OCI-M1 (cell line): Measurements from ENCODE around the gene AGER.
"Not testable (repeated sequence)": the region's sequence is repeated elsewhere in the genome, so short reads cannot be mapped to it uniquely, and the experiment has no call there.

ENCODE experiments used
- DNase-seq: peaks from one replicate; lab custom pipeline; 2025; lab: John Stamatoyannopoulos, UW

Gene AGER

GRCh38 chr6:32186151-32186840, 2.2 kb upstream of the AGER start:
- DNase-seq = not testable (repeated sequence)

GRCh38 chr6:32185681-32186131, 1.7 kb upstream of the AGER start:
- peak; percentile 95 for DNase-seq

DNA sequence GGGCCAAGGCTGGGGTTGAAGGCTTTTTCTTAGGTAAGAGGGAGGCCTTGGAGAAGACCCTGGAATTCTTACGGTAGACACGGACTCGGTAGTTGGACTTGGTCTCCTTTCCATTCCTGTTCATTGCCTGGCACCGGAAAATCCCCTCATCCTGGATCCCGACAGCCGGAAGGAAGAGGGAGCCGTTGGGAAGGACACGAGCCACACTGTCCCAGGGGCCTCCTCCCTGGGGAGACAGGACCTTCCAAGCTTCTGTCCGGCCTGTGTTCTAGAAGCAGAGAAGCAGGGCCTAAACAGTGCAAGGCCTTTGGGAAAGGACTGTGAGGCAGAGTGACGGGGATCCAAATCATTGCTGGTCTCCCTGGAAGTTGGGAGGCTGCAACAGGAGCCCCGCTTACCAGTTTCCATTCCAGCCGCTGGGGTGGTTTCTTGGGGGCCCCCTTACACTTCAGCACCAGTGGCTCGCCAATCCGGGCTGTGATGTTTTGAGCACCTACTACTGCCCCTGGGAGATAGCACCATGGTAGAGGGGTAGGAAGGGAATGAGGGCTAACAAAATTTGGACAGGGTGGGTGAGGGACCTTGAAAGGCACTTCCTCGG, 470 bp downstream of the AGER start:
- DNase-seq = no peak

- DNase-seq = no peak
Observed at GRCh38 chr6:32183030-32183429, 1.0 kb downstream of the AGER start.

DNA sequence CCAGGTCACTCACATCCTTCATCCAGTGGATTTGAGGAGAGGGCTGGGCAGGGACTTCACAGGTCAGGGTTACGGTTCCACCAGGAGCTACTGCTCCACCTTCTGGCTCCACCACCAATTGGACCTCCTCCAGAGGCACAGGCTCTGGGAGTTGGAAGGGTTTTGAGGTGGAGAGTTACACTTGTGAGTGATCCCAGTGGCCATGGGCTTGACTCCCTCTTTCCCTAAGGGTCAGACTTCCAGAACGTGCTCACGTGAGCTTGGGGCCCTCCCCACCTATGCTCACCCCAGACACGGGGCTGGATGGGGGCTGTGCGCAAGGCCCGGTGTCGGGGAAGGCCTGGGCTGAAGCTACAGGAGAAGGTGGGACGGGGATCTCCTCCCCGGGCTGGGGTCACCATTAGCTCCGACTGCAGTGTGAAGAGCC, 1.5 kb downstream of the AGER start:
- DNase-seq = no peak

- peak; percentile 50 for DNase-seq
Observed at GRCh38 chr6:32181915-32182529, 2.0 kb downstream of the AGER start.

- no peak for DNase-seq
Observed at GRCh38 chr6:32181148-32181702, 2.8 kb downstream of the AGER start.

GRCh38 chr6:32179766-32180405, 4.2 kb downstream of the AGER start:
- no peak for DNase-seq

- no peak for DNase-seq
Observed at GRCh38 chr6:32178547-32179440, 5.3 kb downstream of the AGER start.

DNA sequence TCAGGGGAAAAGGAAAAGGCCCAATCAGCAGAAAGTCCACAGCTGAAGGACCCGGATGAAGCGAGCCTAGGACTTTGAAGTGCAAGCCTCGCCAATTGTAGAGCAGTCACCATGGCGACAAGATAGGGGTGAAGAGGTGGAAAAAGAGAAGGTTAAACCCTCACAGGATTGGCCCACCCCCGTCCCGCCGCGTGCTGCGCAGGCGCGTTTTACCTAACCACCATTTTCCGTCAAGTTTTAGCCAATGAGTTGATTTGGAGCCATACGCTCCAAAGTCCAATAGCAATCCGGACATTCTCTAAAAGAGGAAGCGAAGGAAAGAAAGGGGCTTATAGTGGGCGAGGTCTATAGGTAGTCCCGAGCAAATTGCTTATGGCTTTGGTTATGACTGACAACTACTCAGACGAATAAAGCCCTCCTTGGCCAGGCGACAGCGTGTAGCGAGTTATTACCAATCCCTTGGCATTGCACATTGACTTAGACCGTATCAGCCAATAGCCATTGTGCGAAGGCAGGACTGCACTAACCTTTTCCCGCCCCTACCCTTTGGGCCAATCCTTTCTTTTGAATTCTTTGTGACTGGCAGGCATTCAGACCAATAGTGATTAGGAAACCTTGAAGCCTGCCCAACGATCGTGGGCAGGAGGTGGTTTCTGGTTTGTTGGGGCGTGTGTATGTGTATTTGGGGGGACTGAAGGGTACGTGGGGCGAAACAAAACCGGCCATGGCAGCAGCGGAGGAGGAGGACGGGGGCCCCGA, 6.1 kb downstream of the AGER start, which contains the start of gene RNF5:
Gene RNF5, plus strand, starts transcription at position 618 of the 759 bp plus-strand sequence. Its CDS starts 107 bp downstream, at position 725.
- peak; percentile 100 for DNase-seq

- peak; percentile 90 for DNase-seq
Observed at GRCh38 chr6:32177183-32177787, 6.8 kb downstream of the AGER start.

GRCh38 chr6:32176476-32177182, 7.4 kb downstream of the AGER start:
- DNase-seq = peak; percentile 66

GRCh38 chr6:32175711-32176475, 8.2 kb downstream of the AGER start, which contains the start of gene AGPAT1:
AGPAT1 (minus strand) TSS chr6:32176084; CDS start chr6:32171496, 4,588 bp downstream.
- peak; percentile 98 for DNase-seq

DNA sequence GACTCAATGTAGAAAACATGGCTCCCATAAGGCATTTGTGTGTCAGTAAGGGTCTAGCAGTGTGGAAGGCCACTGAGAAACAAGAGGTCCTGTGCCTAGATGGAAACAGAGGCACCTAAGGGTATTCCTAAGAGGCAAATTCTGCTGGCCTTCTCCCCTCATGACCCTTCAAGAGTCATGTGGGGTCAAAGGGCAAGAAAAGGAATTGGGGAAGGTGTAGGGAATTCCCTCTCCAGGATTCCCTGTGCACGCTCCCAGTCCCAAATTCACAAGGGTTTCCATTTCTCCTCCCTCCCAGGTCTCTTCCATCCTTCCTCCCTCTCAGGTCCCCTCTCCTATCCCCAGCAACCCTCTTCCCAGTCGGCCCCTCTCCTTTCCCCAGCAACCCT, 8.7 kb downstream of the AGER start:
- DNase-seq = no peak

DNA sequence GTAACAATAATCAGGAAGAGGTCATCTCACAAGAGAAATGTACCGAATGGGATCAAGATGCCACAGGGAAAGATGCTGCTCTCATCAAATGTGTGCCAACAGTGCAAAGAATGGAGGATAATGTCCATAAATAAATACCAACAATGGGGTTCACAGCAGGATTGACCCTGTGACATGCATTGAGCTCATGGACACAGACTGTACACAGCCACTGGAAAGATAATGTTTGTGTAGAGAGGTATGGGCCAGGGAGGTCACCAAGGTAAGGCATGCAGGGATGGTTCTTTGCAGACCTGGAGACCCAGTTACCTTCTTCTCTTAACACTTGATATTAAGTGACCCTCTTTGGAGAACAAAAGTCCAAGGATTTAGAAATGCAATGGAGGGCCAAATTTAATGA, 9.6 kb downstream of the AGER start:
- no peak for DNase-seq

DNA sequence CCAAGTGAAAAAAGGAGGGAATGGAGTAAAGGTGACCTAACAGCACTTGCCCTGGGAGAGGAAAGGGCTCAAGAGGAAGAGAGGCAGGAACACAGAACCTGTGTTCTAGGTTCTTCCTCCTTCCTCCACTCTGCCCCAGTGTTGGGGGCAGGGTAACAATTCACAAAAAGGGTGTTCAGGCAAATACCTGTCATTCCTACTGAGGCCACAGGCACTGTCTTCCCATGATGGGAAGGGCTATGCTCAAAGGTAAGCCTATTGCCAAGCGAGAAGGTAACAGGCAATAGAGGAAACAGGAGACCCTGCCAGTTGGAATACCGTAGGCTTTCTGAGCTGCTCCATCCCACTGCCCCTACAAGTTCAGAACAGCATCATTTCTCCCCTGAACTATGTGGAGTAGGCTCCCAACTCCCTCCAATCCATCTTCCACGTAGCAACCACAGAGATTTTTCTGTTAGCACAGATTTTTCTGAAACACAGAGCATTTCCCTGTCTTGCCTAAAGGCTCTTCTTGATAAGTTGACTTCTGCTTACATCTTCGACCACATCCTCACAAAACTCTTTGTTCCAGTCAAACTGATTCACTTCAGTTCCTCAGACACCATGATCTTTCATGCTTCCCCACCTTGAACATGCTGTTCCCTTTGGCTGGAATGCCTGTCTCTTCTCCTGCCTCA, 10.9 kb downstream of the AGER start:
- DNase-seq = peak; percentile 35

GRCh38 chr6:32171234-32171633, 12.8 kb downstream of the AGER start:
- DNase-seq = no peak

- no peak for DNase-seq
Observed at GRCh38 chr6:32170294-32170693, 13.8 kb downstream of the AGER start.
